Frontal cortex (tissue), 4 donors: Measurements from ENCODE around the gene CBX4. TPM values are rescaled to one million over a fixed set of nuclear protein-coding genes. Genes with fewer than 3 reads are reported as not detected.
"Not testable (repeated sequence)": the region's sequence is repeated elsewhere in the genome, so short reads cannot be mapped to it uniquely, and the experiment has no call there.

Experiments
- DNase-seq, 2 donors: peaks; one replicate each; pipeline ENCODE4 v3.0.0; 2012; ENCODE audit warnings: low spot score in 2 of 2
- FAIRE-seq: peaks from 2 replicates; lab custom pipeline; 2012; peaks lifted over from hg19 to GRCh38; lab: Jason Lieb, UNC
- total RNA-seq: library from RNA; depleted of rRNA; stranded (reverse); fragments of >200 nt; gene quantifications from one replicate; pipeline ENCODE4 v1.2.3, GENCODE V29; 2014
- donor health status: control.
- donor health status: control.
- donor health status: control.

The CBX4 gene
- total RNA-seq, 1 donor from 2014 or later, result 18.3 TPM

GRCh38 chr17:79861413-79862216 is 22.4 kb upstream of the CBX4 start:
- no peak for FAIRE-seq
- no peak for DNase-seq

GRCh38 chr17:79859676-79860615 is 20.7 kb upstream of the CBX4 start:
- no peak for FAIRE-seq
- no peak for DNase-seq

- DNase-seq, result no peak
- no peak for FAIRE-seq
Measured at GRCh38 chr17:79857095-79857494, 17.9 kb upstream of the CBX4 start.

GRCh38 chr17:79855331-79856124 is 16.3 kb upstream of the CBX4 start:
- FAIRE-seq, result no peak
- no peak for DNase-seq

- DNase-seq (no peak), FAIRE-seq (no peak)
Measured at GRCh38 chr17:79854080-79855060, 15.1 kb upstream of the CBX4 start.

GRCh38 chr17:79853168-79853567 is 13.9 kb upstream of the CBX4 start:
- not testable (repeated sequence) for DNase-seq, FAIRE-seq

- DNase-seq (no peak), FAIRE-seq (no peak)
Measured at GRCh38 chr17:79852748-79853147, 13.5 kb upstream of the CBX4 start.

- FAIRE-seq, result no peak
Measured at GRCh38 chr17:79851461-79851817, 12.2 kb upstream of the CBX4 start.

GRCh38 chr17:79850571-79851460 is 11.6 kb upstream of the CBX4 start:
- no peak for FAIRE-seq
- no peak for DNase-seq

More at GRCh38 chr17:79851461-79851817, 12.2 kb upstream of the CBX4 start:
- DNase-seq, result no peak

GRCh38 chr17:79849953-79850352 is 10.7 kb upstream of the CBX4 start:
- FAIRE-seq (no peak), DNase-seq (no peak)

GRCh38 chr17:79848370-79848766 is 9.1 kb upstream of the CBX4 start:
- FAIRE-seq, result no peak
- DNase-seq, result no peak

GRCh38 chr17:79847698-79848369 is 8.6 kb upstream of the CBX4 start:
- no peak for FAIRE-seq
- no peak for DNase-seq

GRCh38 chr17:79845601-79845949 is 6.3 kb upstream of the CBX4 start:
- DNase-seq (no peak), FAIRE-seq (no peak)

GRCh38 chr17:79844869-79845600 is 5.8 kb upstream of the CBX4 start:
- DNase-seq, result peak; percentile 82 to 84
- no peak for FAIRE-seq

GRCh38 chr17:79843816-79844800 is 4.9 kb upstream of the CBX4 start:
- peak; percentile 71 to 82 for DNase-seq
- no peak for FAIRE-seq

- DNase-seq (no peak), FAIRE-seq (no peak)
Measured at GRCh38 chr17:79843474-79843815, 4.2 kb upstream of the CBX4 start.
